HG03558 (cell line): ENCODE results near the gene SPATA25.
A peak's percentile ranks its signal among the peaks of the same experiment; 100 is the strongest.
"Not testable (repeated sequence)": the region's sequence is repeated elsewhere in the genome, so short reads cannot be mapped to it uniquely, and the experiment has no call there.

Experiments
- ATAC-seq: cut with Tn5 transposase; IDR thresholded peaks from one replicate; pipeline ENCODE4 v1.9.1; 2021; ENCODE audit warnings: moderate number of reproducible peaks; ENCODE audit not compliant: unreplicated experiment; ENCODE audit errors: extremely low read depth

Gene SPATA25

DNA sequence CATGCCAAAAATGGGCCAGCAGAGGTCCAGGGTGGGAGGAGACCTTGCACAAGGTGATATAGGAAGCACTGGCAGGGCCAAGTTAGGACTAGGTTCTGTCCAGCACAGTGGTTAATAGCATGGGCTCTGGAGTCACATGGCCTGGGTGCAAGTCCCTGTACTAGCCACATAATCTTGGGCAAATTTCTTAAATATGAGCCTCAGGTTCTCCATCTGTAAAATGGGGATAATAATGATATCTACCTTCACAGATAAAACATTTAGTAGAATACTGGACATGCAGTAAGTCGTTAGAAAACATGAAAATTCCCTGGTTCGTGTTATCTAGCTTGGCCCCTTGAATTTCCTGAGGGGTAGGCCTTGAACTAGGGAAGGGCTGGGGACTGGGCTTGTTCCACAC lies 9.9 kb upstream of the SPATA25 start:
- no peak for ATAC-seq

DNA sequence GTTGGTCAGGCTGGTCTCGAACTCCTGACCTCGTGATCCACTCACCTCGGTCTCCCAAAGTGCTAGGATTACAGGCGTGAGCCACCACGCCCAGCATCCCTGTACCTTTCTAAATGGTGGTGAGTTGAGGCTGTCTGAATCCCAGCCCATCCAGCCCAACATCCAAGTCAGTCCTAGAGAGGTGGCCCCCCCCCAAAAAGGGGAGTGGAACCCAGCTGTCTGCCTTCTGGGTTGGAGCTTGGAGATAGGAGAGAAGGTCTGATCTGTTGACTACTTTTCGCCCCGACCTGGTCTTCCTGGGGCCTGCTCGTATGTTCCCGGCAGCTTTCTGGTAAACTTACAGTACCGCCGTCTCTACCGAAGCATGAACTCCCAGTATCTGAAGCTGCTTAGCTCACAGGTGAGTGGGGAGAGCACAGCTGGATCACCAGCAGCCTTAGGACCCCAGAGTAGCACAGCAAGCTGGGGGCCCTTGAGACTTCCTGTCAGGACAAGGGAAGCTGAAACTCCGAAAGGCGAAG lies 9.3 kb upstream of the SPATA25 start:
- ATAC-seq, result no peak

DNA sequence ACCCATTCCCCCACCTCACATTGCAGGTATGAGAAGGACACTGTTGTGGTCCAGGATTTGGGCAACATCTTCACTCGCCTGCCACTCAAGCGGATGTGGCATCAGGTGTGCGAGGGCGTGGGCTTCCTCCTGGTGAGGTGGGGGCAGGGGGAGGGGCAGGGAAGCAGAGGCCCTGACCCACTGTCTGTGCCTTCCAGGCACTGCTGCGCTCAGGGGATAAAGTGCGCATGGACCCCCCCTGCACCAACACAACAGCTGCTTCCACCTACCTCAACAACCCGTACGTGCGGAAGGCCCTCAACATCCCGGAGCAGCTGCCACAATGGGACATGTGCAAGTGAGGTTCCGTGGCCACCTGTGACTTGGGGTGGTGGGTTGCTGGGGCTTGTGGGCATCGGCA lies 7.4 kb upstream of the SPATA25 start:
- ATAC-seq, result no peak

DNA sequence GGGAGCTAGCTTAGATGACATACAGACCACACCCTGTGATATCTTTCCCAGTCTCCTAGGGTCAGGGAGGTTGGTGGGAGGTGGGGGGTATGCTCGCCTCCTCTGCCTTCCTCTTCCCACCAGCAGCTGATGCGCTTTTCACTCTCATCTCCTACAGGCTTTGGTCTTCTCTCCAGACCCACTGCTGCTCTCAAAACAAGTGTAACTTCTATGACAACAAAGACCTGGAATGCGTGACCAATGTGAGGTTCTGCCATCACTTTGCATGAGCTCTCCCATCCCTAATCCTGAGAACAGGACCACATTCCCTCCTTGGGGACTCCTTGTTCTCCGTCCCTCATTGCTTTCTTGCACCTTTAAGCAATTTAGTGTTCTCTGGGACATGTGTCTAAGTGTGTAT lies 6.4 kb upstream of the SPATA25 start:
- ATAC-seq, result no peak

DNA sequence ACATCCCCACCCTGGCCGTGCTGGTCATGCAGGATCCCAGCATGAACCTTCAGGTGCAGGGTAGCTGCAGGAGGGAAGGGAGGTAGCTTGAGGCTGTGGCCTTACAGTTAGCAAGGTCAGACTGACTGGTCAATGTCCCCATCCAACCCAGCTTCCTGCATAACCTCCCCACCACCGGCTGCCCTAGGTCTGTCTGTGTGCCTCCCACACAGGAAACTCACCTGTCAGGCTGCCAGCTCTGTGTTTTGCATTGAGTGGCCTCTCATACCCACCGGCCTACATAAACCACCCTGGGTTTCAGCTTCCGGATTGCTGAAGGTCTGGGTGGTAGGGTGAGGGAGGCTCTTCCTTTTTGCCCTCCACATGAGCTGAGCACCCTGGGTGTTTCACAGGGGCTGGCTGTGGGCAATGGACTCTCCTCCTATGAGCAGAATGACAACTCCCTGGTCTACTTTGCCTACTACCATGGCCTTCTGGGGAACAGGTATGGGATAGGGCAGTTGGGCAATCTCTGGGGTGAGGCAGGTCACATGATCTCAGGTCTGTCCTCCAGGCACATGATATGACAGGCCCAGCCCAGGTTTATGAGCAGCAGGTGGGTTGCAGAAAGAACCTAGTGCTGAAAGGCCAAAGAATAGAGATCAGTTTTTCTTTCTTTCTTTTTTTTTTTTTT lies 5.5 kb upstream of the SPATA25 start:
- ATAC-seq, result no peak

DNA sequence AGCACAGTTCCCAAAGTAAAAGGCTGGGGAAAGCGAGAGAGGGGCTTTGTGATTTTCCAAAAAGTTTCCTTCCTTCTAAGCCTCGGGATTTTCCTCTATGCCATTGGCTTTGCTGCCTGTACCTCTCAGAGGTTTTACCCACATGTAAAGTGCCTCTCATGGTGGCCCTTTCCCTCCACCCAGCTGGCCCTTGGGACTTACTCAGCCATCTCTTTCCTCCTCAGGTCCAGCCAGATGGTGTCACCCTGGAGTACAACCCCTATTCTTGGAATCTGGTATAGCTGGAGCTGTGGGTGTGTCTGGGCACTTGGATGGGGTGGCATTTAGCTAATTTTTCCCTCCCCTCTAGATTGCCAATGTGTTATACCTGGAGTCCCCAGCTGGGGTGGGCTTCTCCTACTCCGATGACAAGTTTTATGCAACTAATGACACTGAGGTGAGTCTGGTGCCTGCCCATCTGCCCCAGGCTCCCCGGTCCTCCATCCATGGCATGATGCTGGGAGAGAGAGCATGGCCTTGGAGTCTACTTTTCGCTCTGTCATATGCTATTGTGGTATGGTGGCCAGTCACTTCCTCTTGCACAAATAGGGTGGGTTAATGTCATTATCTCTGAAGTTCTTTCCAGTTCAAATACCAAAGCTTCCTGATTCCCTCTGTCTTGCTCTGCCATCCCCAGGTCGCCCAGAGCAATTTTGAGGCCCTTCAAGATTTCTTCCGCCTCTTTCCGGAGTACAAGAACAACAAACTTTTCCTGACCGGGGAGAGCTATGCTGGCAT lies 4.8 kb upstream of the SPATA25 start:
- no peak for ATAC-seq

DNA sequence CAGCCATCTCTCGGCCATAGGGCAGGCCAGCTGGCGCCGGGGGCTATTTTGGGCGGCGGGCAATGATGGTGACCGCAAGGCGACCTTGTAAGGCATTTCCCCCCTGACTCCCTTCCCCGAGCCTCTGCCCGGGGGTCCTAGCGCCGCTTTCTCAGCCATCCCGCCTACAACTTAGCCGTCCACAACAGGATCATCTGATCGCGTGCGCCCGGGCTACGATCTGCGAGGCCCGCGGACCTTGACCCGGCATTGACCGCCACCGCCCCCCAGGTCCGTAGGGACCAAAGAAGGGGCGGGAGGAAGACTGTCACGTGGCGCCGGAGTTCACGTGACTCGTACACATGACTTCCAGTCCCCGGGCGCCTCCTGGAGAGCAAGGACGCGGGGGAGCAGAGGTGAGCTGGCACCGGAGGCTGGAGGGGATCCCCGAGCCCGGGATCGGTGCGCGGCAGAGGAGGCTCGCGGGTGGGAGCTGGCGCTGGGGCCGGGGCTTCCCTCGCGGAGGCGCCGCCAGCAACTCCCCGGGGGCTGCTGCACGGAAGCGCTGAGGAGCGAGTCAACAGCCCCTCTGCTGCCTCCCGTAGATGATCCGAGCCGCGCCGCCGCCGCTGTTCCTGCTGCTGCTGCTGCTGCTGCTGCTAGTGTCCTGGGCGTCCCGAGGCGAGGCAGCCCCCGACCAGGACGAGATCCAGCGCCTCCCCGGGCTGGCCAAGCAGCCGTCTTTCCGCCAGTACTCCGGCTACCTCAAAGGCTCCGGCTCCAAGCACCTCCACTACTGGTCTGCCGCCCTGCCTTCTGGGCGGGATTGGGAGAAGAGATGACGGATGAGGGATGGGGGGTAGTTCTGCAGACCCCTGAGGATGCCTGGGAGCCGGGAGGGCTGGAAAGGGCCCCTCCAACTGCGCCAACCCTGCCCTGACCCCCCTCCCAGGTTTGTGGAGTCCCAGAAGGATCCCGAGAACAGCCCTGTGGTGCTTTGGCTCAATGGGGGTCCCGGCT lies 3.9 kb upstream of the SPATA25 start, which contains the start of the genes CTSA and NEURL2:
CTSA (plus strand) TSS at position 351 of the 999 bp plus-strand sequence; CDS start at position 585, 234 bp downstream.
NEURL2 (minus strand) TSS at position 224 of the 999 bp plus-strand sequence; CDS start at position 7, 217 bp downstream.
- ATAC-seq, result no peak

DNA sequence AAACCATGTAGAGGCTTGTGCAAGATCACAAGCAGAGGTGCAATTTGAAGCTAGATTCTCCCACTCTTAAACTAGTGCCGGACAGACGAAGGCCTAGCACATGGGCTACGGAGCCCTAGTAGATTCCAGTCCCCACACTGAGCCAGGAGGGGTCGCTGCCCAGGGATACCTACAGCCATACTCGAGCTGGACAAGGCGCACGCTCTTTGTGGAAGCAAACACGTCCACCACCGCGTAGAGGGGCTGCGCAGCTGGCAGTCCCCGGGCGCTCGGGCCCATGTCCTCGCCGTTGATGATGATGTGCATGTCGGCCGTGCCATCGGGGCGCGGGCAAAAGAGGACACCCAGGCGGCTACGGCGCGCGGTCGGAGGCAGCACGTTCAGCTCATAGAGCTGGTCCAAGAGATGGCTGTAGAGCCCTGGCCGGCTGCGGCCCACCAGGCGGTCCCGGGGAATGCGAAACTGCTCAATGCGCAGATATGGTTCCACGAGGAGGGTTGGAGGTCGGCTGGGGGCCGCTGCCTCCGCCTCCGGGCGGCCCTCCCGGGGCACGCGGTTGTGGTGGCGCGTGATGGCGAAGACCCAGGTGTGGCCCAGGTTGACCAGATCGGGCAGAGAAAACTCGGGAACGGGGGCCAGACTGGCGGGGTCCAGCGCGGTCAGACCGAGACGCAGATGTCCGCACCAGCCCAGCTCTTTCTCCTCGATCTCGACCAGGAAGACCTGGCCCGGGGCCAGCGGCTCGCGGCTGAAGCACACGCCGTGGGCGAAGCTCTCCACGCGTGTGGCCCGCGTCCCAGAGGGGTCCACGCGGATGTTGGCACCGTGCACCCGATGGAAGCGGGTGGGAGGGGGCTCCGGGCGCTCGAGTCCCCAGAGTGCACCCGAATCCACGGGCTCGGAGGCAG lies 2.9 kb upstream of the SPATA25 start:
- no peak for ATAC-seq

DNA sequence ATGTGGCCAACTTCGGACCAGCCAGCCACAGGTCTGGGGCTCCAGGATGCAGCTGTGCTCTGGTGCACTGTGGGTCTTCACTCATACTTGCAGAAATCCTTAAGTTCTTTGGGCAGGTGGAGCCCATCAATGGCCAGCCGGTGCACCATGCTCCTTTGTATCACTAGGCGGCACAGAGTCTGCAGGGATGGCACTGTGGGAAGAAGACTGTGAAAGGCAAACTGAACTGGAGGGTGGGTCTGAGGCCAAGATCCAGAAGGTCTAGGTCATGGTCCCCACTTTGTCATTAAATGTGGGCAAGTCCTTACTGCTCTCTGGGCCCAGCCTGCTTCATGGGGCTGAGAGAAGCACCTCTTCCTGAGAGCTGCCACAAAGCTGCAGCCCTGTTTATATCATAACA lies 1.3 kb upstream of the SPATA25 start:
- no peak for ATAC-seq

DNA sequence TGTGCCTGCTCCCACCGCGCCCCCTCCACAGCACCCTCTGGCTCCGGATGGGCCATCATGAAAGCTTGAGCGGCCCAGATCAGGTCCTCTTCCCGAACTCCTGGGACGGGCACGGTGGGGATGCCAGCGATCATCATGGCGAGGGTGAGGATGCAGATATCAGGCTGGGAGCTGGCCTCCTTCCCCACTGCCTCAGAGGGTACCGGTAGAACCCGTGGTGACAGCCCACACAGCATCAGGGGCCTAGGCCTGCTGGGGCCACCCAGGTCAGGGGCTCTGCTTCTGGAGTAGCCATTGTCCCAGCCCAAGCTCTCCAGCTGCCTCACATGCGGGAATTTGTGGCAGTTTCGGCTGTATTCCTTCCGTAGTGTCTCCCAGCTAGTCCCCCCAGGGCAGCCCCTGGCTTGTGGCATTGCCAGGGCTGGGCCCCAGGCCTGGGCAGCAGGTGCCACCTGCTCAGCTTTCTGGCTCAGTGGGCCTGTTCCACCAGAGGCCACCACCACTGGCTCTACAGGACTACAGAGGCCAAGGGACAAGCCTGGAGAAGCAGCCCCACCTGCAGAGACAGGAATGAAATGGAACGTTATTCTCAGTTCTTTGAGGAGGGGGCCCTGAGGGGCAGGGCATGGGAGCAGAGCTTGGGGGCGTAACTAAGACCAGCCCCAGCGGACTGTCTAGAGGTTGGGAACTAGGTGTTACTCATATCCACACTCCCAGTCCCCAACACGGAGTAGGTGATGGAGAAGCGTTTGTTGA lies 654 bp downstream of the SPATA25 start:
- no peak for ATAC-seq

DNA sequence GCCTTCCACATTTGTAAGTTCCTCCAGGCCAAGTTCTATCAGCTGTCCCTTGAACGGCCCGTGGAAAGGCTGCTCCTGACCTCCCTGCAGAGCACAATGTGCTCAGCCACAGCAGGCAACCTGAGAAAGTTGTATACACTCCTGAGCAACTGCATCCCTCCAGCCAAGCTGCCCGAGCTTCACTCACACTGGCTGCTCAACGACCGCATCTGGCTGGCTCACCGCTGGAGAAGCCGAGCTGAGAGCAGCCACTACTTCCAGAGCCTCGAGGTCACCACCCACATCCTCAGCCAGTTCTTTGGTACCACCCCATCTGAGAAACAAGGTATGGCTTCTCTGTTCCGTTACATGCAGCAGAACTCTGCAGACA lies 4.3 kb downstream of the SPATA25 start:
- ATAC-seq, result no peak

DNA sequence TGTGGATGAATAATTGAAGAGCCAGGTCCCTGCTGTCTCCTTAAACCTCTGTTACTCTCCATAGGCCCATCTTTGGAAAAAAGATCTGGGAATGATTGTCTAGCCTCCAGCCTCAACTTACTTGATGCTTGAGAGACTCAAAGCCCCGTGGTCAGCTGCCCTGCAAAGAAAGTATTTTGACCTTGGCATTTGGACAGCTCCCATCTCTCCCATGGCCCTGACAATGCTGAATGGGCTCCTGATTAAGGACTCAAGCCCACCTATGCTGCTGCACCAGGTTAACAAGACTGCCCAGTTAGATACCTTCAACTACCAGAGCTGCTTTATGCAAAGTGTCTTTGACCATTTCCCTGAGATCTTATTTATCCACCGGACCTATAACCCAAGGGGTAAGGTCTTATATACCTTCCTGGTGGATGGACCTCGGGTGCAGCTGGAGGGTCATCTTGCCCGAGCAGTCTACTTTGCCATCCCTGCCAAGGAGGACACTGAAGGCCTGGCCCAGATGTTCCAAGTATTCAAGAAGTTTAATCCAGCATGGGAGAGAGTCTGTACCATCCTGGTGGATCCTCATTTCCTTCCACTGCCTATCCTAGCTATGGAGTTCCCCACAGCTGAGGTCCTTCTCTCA lies 4.8 kb downstream of the SPATA25 start:
- no peak for ATAC-seq

DNA sequence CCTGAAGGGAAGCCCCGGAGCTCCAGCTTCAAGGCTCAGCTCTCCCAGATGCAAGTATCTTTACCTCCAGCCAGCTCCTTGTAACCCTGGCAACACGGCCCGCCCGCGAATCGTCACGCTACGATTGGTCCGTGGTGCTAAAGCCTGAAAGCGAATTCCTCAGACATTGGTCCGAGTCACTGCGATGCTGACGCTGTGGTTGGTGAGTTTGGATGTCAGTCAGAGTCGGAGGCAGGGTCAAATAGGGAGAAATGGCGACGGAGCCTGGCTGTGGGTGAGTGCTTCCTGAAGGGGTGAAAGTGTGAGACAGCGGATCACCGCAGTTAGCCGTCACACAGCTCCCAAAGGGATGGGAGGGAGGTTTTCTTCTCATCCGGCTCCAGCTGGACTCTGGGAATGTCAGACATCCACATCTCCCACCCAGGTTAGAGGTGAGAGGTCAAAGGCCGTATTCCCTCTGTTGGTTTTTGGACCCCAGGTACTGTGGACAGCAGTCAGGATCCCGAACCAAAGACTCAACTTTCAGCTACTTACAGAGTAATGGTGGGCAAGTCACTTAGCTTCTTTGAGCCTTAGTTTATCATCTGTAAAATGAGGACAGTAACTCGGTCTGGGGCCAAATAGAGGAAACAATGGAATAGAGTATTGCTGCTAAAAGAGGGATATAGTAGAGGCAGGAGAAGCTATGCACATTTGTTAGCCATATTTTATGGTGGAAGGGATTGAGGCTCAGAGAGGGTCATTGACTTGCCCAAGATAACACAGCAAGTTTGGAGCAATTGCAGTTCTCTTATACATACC lies 6.2 kb downstream of the SPATA25 start, which contains the start of gene ZSWIM1:
ZSWIM1 (plus strand) TSS at position 240 of the 801 bp plus-strand sequence. CDS start 1,366 bp downstream, outside the sequence.
- peak; percentile 91 for ATAC-seq

DNA sequence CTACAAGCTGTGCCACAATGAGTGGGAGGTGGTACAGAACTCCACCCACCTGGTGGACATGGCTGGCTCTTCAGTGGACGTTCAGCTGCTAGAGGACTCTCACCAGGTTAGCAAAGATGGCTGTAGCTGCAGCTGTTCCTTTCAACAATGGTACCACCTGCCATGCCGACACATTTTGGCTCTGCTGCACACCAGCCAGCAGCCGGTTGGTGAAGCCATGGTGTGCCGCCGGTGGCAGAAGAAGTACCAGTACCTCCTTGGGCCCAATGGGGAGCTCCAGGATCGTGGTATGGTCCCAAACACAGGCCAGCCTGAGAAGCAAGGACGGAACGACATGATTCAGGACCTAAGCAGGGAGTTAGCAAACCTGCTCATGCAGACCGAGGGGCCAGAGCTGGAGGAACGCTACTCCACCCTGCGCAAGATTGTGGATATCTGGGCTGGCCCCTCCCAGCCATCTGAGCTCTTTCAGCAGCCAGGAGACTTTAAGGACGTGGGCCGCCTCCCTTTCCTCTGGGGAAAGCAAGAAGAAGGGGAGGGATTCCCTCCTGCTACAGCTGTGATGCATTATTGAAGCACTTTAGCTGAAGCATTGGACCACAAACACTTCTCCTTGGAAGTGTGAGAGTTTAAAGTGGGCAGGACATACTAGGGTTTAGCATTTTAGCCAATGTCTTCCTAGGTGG lies 9.2 kb downstream of the SPATA25 start:
- ATAC-seq, result no peak

DNA sequence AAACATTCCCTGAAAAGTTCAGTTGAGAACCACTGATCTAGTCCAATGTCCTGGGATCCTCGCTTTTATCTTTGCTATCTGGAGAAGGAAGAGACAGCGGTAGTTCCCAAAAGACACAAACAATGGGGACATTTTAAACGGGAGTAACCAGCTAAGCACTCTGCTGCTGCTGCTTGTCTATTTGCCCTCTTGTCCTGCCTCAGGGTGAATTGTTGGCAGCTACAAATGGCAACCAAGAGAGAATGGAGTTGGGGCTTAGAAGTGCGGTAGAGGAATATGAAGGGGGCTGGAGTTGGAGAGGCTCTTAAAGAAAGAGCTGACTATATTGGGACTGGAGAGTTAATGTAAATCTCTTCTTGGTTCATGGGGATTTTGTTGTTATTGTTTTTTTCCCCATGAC lies 12.8 kb downstream of the SPATA25 start:
- ATAC-seq, result no peak

DNA sequence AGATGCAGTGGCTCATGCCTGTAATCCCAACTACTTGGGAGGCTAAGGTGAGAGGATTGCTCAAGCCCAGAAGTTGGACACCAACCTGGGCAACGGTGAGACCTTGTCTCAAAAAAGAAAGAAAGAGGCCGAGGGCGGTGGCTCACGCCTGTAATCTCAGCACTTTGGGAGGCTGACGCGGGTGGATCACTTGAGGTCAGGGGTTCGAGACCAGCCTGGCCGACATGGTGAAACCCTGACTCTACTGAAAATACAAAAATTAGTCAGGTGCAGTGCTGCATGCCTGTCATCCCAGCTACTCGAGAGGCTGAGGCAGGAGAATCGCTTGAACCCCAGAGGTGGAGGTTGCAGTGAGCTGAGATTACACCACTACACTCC lies 13.3 kb downstream of the SPATA25 start:
- not testable (repeated sequence) for ATAC-seq
